Measurements from ENCODE around the gene PHPT1. TPM values are rescaled to one million over a fixed set of nuclear protein-coding genes. Genes with fewer than 3 reads are reported as not detected.
"Not testable (repeated sequence)": the region's sequence is repeated elsewhere in the genome, so short reads cannot be mapped to it uniquely, and the experiment has no call there.

The PHPT1 gene
- total and polyA plus RNA-seq, 8 donors, result 75.2 to 189 (median 84.0) TPM

DNA sequence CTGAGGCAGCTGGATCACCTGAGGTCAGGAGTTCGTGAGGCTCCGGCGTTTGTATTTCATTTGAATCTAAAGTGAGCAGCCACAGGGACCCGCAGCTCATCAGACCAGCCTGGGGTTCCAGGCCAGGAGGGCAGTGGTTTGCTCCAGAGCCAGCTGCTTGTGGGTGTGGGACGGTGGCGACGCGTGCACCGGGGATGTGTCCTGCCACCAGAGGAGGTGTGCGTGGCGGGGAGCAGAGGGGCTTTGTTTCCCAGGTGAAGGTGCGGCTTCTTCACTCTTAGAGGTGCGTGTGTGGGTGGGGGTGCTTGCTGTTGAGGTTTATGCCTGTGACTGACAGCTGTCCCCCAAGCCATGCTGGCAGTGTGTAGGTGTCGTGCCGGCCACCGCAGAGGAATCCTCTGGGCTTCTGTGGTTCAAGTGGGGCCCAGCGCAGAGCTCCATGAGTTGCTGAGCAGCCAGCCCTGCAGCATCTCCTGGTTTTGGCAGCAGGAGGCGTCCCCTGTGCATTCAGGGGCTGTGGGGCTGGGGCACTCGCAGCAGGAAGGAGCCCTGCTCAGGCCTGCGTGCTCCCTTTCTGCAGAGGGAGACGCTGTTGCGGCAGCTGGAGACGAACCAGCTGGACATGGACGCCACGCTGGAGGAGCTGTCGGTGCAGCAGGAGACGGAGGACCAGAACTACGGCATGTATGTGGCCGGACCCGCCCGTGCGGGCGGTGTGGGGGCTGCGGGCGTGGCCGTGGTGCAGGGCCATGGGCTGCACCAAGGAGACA is 13.9 kb upstream of the PHPT1 start:
- ATAC-seq (no peak), FAIRE-seq (no peak), DNase-seq (peak in 2 of 6 donors; percentile 12 to 71)
- H3K27me3 ChIP-seq, result no peaks in the 10 kb centered on the region
- H3K4me3 ChIP-seq, result no peak overlapping the region
- H3K4me1 ChIP-seq, result peaks cover 0 to under 1% (median 0%) of the 10 kb centered on the region in 3 donors
- peaks cover 0 to 25% (median 5%) of the 10 kb centered on the region in 3 donors for H3K36me3 ChIP-seq
- H3K9me3 ChIP-seq, result no peaks in the 10 kb centered on the region
- intact Hi-C loops (cut with DNase I), result no loop called here
- WGBS, 2 donors, result 95% methylated on average over 33 to 36 of the region's 36 CpGs
- H3K27ac ChIP-seq, result no peak overlapping the region
- TF ChIP-seq CTCF (IDR thresholded peaks at IDR 0.05), result no peak

- DNase-seq (peak in 4 of 6 donors; percentile 6 to 78 (median 22)), FAIRE-seq (no peak), ATAC-seq (no peak)
- Histone ChIP-seq H3K27ac (no peak overlapping the region), H3K9me3 (no peaks in the 10 kb centered on the region), H3K4me3 (no peak overlapping the region), H3K4me1 (peaks cover 7 to 8% (median 7%) of the 10 kb centered on the region in 3 donors), H3K27me3 (no peaks in the 10 kb centered on the region), H3K36me3 (peaks cover 0 to 22% (median 0%) of the 10 kb centered on the region in 3 donors)
- no peak for TF ChIP-seq CTCF (IDR thresholded peaks at IDR 0.05)
- 86 to 88% methylated on average over 21 of the region's 21 CpGs for WGBS, 2 donors
- intact Hi-C loops (cut with DNase I), result no loop called here
Measured at GRCh38 chr9:136835932-136836904, 13.0 kb upstream of the PHPT1 start.

DNA sequence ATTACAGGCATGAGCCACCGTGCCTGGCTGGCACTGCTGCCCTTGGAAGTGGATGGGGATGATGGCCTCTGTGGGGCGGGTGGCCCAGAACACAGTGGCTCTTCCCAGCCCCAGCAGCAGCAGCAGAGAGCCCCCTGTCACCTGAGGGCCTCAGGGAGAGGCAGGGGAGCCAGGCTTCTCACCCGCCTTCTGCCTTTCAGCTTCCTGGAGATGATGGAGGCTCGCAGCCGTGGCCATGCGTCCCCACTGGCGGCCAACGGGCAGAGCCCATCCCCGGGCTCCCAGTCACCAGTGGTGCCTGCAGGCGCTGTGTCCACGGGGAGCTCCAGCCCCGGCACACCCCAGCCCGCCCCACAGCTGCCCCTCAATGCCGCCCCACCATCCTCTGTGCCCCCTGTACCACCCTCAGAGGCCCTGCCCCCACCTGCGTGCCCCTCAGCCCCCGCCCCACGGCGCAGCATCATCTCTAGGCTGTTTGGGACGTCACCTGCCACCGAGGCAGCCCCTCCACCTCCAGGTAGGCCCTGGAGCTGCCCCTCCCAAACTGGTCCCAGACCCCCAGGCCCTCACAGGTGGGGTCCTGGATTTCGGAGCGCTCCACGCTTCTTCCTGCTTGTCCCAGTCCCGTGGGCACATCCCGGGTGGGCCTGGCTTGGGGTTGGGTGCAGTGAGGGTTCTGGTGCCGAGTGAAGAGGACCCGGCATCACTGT is 11.9 kb upstream of the PHPT1 start:
- H3K27me3 ChIP-seq, result no peaks in the 10 kb centered on the region
- no peak overlapping the region for H3K4me3 ChIP-seq
- DNase-seq (peak in 3 of 6 donors; percentile 4 to 84 (median 43)), FAIRE-seq (no peak), ATAC-seq (no peak)
- H3K9me3 ChIP-seq, result no peaks in the 10 kb centered on the region
- no peak overlapping the region for H3K27ac ChIP-seq
- TF ChIP-seq CTCF (IDR thresholded peaks at IDR 0.05), result no peak
- intact Hi-C loops (cut with DNase I), result no loop called here
- H3K36me3 ChIP-seq, result peaks cover 0 to 14% (median 0%) of the 10 kb centered on the region in 3 donors
- H3K4me1 ChIP-seq, result peaks cover 15 to 19% (median 17%) of the 10 kb centered on the region in 3 donors
- 89 to 91% methylated on average over 24 to 27 of the region's 27 CpGs for WGBS, 2 donors

DNA sequence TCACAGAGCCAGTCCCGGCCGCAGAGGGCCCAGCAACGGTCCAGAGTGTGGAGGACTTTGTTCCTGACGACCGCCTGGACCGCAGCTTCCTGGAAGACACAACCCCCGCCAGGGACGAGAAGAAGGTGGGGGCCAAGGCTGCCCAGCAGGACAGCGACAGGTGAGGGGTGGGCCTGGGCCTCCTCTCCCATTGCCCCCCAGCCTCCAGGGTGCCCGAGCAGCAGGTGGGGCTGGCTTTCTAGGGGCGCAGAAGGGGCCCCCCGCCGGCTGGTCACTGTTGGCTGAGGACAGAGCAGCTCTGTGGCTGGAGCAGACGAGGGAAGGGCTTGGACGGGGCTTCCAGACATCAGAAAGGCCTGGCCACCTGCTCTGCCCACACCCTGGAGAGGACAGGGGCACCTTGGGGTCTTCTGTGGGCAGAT is 11.3 kb upstream of the PHPT1 start:
- intact Hi-C loops (cut with DNase I); H3K27ac ChIP-seq; H3K4me3 ChIP-seq; FAIRE-seq; ATAC-seq; H3K9me3 ChIP-seq; H3K27me3 ChIP-seq: not testable (repeated sequence)
- H3K4me1 ChIP-seq, result peaks cover 15 to 20% (median 19%) of the 10 kb centered on the region in 3 donors
- peak in 2 of 6 donors; percentile 6 to 15 for DNase-seq
- peaks cover 0 to 12% (median 0%) of the 10 kb centered on the region in 3 donors for H3K36me3 ChIP-seq
- WGBS, 2 donors, result 87 to 94% methylated on average over 13 to 15 of the region's 15 CpGs

Data from pancreas (tissue), 10 donors.